ENCODE measurements around the gene CCK.

DNA sequence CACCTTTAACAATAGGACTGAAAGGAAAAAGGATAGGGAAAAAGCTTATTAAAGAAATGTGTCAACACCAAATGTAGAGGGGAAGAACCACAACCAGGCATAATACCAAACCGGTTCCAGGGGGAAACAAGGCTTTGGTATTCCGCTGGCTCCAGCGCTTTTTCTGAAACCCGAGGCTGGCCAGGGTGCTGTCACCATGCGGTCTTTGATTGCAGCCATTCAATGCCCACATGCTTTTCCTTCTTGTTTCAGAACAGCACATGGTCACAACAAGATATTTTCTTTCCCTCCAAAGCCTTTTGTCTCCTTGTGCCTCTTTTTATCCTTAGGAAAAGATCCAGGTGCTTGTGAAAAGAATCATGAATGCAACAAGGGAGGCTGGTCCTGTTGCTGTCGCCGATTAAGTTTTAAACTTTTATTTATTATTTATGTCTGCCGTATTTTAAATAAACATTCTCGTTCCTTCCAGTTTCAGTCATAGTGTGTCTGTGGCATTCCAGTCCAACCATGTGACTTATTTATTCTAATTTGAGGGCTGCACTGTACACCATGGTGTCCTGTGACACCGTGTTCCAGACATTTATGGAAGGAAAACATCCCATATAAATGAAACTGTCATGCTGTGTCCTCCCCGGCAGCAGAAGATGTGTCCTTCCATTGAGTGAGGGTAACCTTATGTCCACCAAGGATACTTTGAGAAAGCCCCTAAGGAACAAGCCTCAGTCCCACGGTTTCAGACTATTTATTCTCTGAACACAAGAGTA, 41.1 kb downstream of the CCK start:
- TF ChIP-seq POLR2A (IDR thresholded peaks at IDR 0.05) (no peak), EP300 (IDR thresholded peaks at IDR 0.05) (no peak), POLR2AphosphoS5 (IDR thresholded peaks at IDR 0.05) (no peak)
- TF ChIP-seq, protein P1, sequence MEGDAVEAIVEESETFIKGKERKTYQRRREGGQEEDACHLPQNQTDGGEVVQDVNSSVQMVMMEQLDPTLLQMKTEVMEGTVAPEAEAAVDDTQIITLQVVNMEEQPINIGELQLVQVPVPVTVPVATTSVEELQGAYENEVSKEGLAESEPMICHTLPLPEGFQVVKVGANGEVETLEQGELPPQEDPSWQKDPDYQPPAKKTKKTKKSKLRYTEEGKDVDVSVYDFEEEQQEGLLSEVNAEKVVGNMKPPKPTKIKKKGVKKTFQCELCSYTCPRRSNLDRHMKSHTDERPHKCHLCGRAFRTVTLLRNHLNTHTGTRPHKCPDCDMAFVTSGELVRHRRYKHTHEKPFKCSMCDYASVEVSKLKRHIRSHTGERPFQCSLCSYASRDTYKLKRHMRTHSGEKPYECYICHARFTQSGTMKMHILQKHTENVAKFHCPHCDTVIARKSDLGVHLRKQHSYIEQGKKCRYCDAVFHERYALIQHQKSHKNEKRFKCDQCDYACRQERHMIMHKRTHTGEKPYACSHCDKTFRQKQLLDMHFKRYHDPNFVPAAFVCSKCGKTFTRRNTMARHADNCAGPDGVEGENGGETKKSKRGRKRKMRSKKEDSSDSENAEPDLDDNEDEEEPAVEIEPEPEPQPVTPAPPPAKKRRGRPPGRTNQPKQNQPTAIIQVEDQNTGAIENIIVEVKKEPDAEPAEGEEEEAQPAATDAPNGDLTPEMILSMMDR (IDR thresholded peaks at IDR 0.05): no peak

All from stomach (tissue), 4 donors.